ENCODE data around the gene USP17L12. TPM values are rescaled to one million over a fixed set of nuclear protein-coding genes. Genes with fewer than 3 reads are reported as not detected.

Gene USP17L12, protein sequence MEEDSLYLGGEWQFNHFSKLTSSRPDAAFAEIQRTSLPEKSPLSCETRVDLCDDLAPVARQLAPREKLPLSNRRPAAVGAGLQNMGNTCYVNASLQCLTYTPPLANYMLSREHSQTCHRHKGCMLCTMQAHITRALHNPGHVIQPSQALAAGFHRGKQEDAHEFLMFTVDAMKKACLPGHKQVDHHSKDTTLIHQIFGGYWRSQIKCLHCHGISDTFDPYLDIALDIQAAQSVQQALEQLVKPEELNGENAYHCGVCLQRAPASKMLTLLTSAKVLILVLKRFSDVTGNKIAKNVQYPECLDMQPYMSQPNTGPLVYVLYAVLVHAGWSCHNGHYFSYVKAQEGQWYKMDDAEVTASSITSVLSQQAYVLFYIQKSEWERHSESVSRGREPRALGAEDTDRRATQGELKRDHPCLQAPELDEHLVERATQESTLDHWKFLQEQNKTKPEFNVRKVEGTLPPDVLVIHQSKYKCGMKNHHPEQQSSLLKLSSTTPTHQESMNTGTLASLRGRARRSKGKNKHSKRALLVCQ
- not detected in 2 replicates for total RNA-seq

DNA sequence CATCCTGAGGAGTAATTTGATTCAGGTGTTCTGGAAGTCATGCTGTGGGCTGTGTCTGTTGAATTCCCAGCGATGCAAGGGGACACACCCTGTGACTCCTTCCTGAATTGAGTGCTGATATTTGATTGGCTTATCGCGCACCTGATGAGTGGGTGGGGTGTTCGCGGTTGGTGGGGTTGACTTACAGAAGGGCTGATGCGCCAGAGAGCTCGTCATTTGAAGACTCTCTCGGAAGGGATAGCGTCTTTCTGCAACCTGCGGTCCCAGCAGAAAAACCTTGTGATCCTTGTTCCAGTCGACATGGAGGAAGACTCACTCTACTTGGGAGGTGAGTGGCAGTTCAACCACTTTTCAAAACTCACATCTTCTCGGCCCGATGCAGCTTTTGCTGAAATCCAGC is at the start of gene USP17L12:
TSS of gene USP17L12 (plus strand) at position 301 of the 400 bp plus-strand sequence. CDS start at position 301, 0 bp downstream.

DNA sequence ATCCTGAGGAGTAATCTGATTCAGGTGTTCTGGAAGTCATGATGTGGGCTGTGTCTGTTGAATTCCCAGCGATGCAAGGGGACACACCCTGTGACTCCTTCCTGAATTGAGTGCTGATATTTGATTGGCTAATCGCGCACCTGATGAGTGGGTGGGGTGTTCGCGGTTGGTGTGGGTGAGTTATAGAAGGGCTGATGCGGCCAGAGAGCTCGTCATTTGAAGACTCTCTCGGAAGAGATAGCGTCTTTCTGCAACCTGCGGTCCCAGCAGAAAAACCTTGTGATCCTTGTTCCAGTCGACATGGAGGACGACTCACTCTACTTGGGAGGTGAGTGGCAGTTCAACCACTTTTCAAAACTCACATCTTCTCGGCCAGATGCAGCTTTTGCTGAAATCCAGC is 9.6 kb upstream of the USP17L12 start, which contains the start of gene USP17L10:
TSS of gene USP17L10 (plus strand) at position 301 of the 400 bp plus-strand sequence. CDS start at position 301, 0 bp downstream.

DNA sequence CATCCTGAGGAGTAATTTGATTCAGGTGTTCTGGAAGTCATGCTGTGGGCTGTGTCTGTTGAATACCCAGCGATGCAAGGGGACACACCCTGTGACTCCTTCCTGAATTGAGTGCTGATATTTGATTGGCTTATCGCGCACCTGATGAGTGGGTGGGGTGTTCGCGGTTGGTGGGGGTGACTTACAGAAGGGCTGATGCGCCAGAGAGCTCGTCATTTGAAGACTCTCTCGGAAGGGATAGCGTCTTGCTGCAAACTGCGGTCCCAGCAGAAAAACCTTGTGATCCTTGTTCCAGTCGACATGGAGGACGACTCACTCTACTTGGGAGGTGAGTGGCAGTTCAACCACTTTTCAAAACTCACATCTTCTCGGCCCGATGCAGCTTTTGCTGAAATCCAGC is 4.8 kb upstream of the USP17L12 start, which contains the start of gene USP17L11:
TSS of gene USP17L11 (plus strand) at position 301 of the 400 bp plus-strand sequence. CDS start at position 301, 0 bp downstream.

DNA sequence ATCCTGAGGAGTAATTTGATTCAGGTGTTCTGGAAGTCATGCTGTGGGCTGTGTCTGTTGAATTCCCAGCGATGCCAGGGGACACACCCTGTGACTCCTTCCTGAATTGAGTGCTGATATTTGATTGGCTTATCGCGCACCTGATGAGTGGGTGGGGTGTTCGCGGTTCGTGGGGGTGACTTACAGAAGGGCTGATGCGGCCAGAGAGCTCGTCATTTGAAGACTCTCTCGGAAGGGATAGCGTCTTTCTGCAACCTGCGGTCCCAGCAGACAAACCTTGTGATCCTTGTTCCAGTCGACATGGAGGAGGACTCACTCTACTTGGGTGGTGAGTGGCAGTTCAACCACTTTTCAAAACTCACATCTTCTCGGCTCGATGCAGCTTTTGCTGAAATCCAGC is 4.6 kb downstream of the USP17L12 start, which contains the start of gene USP17L13:
TSS of gene USP17L13 (plus strand) at position 301 of the 400 bp plus-strand sequence. CDS start at position 301, 0 bp downstream.

DNA sequence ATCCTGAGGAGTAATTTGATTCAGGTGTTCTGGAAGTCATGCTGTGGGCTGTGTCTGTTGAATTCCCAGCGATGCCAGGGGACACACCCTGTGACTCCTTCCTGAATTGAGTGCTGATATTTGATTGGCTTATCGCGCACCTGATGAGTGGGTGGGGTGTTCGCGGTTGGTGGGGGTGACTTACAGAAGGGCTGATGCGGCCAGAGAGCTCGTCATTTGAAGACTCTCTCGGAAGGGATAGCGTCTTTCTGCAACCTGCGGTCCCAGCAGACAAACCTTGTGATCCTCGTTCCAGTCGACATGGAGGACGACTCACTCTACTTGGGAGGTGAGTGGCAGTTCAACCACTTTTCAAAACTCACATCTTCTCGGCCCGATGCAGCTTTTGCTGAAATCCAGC is 14.1 kb downstream of the USP17L12 start, which contains the start of gene USP17L15:
TSS of gene USP17L15 (plus strand) at position 301 of the 400 bp plus-strand sequence. CDS start at position 301, 0 bp downstream.

DNA sequence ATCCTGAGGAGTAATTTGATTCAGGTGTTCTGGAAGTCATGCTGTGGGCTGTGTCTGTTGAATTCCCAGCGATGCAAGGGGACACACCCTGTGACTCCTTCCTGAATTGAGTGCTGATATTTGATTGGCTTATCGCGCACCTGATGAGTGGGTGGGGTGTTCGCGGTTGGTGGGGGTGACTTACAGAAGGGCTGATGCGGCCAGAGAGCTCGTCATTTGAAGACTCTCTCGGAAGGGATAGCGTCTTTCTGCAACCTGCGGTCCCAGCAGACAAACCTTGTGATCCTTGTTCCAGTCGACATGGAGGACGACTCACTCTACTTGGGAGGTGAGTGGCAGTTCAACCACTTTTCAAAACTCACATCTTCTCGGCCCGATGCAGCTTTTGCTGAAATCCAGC is 23.6 kb downstream of the USP17L12 start, which contains the start of gene USP17L17:
TSS of gene USP17L17 (plus strand) at position 301 of the 400 bp plus-strand sequence. CDS start at position 301, 0 bp downstream.

DNA sequence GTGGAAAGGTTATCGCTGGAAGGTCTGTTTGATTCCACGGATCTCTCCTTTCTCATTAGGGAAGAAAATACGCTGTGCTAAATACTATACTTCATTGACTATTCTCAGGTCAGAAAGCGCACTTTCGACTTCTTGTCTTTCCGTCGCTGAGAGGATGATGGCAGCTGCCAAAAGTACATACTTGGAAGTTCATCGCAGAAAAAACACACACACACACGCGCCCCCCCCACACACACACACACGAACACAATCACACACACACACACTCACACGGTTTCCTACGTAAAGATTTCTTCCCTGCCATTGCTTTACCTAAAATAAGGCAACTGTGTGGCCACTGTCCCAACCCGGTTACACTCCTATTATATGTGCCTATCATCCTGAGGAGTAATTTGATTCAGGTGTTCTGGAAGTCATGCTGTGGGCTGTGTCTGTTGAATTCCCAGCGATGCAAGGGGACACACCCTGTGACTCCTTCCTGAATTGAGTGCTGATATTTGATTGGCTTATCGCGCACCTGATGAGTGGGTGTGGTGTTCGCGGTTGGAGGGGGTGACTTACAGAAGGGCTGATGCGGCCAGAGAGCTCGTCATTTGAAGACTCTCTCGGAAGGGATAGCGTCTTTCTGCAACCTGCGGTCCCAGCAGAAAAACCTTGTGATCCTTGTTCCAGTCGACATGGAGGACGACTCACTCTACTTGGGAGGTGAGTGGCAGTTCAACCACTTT is 28.2 kb downstream of the USP17L12 start, which contains the start of gene USP17L18:
TSS of gene USP17L18 (plus strand) at position 678 of the 728 bp plus-strand sequence. CDS start at position 678, 0 bp downstream.

DNA sequence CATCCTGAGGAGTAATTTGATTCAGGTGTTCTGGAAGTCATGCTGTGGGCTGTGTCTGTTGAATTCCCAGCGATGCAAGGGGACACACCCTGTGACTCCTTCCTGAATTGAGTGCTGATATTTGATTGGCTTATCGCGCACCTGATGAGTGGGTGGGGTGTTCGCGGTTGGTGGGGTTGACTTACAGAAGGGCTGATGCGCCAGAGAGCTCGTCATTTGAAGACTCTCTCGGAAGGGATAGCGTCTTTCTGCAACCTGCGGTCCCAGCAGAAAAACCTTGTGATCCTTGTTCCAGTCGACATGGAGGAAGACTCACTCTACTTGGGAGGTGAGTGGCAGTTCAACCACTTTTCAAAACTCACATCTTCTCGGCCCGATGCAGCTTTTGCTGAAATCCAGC is 33.1 kb downstream of the USP17L12 start, which contains the start of gene USP17L19:
TSS of gene USP17L19 (plus strand) at position 301 of the 400 bp plus-strand sequence. CDS start at position 301, 0 bp downstream.

DNA sequence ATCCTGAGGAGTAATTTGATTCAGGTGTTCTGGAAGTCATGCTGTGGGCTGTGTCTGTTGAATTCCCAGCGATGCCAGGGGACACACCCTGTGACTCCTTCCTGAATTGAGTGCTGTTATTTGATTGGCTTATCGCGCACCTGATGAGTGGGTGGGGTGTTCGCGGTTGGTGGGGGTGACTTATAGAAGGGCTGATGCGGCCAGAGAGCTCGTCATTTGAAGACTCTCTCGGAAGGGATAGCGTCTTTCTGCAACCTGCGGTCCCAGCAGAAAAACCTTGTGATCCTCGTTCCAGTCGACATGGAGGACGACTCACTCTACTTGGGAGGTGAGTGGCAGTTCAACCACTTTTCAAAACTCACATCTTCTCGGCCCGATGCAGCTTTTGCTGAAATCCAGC is 37.9 kb downstream of the USP17L12 start, which contains the start of gene USP17L20:
TSS of gene USP17L20 (plus strand) at position 301 of the 400 bp plus-strand sequence. CDS start at position 301, 0 bp downstream.

DNA sequence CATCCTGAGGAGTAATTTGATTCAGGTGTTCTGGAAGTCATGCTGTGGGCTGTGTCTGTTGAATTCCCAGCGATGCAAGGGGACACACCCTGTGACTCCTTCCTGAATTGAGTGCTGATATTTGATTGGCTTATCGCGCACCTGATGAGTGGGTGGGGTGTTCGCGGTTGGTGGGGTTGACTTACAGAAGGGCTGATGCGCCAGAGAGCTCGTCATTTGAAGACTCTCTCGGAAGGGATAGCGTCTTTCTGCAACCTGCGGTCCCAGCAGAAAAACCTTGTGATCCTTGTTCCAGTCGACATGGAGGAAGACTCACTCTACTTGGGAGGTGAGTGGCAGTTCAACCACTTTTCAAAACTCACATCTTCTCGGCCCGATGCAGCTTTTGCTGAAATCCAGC is 42.6 kb downstream of the USP17L12 start, which contains the start of gene USP17L21:
TSS of gene USP17L21 (plus strand) at position 301 of the 400 bp plus-strand sequence. CDS start at position 301, 0 bp downstream.

DNA sequence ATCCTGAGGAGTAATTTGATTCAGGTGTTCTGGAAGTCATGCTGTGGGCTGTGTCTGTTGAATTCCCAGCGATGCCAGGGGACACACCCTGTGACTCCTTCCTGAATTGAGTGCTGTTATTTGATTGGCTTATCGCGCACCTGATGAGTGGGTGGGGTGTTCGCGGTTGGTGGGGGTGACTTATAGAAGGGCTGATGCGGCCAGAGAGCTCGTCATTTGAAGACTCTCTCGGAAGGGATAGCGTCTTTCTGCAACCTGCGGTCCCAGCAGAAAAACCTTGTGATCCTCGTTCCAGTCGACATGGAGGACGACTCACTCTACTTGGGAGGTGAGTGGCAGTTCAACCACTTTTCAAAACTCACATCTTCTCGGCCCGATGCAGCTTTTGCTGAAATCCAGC is 47.4 kb downstream of the USP17L12 start, which contains the start of gene USP17L22:
TSS of gene USP17L22 (plus strand) at position 301 of the 400 bp plus-strand sequence. CDS start at position 301, 0 bp downstream.

Other genes with a start within 250 kb of the USP17L12 start
- gene FAM90A26, start 49.7 kb upstream of the USP17L12 start, total RNA-seq = not detected in 2 replicates
- gene USP17L10, start 9.5 kb upstream of the USP17L12 start, total RNA-seq = not detected in 2 replicates
- not detected in 2 replicates for gene USP17L11, start 4.7 kb upstream of the USP17L12 start, total RNA-seq
- not detected in 2 replicates for gene USP17L13, start 4.7 kb downstream of the USP17L12 start, total RNA-seq
- 0.11 TPM in 1 of 2 replicates, not detected in the other for gene USP17L15, start 14.2 kb downstream of the USP17L12 start, total RNA-seq
- not detected in 2 replicates for gene USP17L17, start 23.7 kb downstream of the USP17L12 start, total RNA-seq
- gene USP17L18, start 28.5 kb downstream of the USP17L12 start, total RNA-seq = not detected in 2 replicates
- gene USP17L19, start 33.2 kb downstream of the USP17L12 start, total RNA-seq = not detected in 2 replicates
- gene USP17L20, start 38.0 kb downstream of the USP17L12 start, total RNA-seq = not detected in 2 replicates
- gene USP17L21, start 42.7 kb downstream of the USP17L12 start, total RNA-seq = not detected in 2 replicates
- gene USP17L22, start 47.5 kb downstream of the USP17L12 start, total RNA-seq = not detected in 2 replicates
- not detected in 2 replicates for gene USP17L24, start 105.0 kb downstream of the USP17L12 start, total RNA-seq
- not detected in 2 replicates for gene USP17L25, start 109.8 kb downstream of the USP17L12 start, total RNA-seq
- not detected in 2 replicates for gene USP17L26, start 114.5 kb downstream of the USP17L12 start, total RNA-seq
- gene USP17L5, start 119.3 kb downstream of the USP17L12 start, total RNA-seq = not detected in 2 replicates
- gene USP17L27, start 124.0 kb downstream of the USP17L12 start, total RNA-seq = not detected in 2 replicates
- not detected in 2 replicates for gene USP17L28, start 128.7 kb downstream of the USP17L12 start, total RNA-seq
- not detected in 2 replicates for gene USP17L29, start 133.5 kb downstream of the USP17L12 start, total RNA-seq
- not detected in 2 replicates for gene USP17L30, start 143.0 kb downstream of the USP17L12 start, total RNA-seq
- not detected in 2 replicates for gene DEFB131A, start 224.3 kb downstream of the USP17L12 start, total RNA-seq